AG04449 (cell line): Measurements from ENCODE around the gene ABCB1.
"Not testable (repeated sequence)": the region's sequence is repeated elsewhere in the genome, so short reads cannot be mapped to it uniquely, and the experiment has no call there.

Experiments used
- CTCF ChIA-PET: fragments of 350-600 bp; formaldehyde crosslinking; extraction: SDS; loops from one replicate; lab custom pipeline; 2021; ENCODE audit warnings: antibody characterized with exemption; lab: Yijun Ruan, JAX
- POLR2A ChIA-PET: fragments of 400-600, 350-600 bp; formaldehyde crosslinking; extraction: SDS; loops from one replicate; lab custom pipeline; 2020; ENCODE audit warnings: antibody characterized with exemption, inconsistent platforms; lab: Yijun Ruan, JAX
- DNase-seq: peaks from one replicate; pipeline ENCODE4 v3.0.0-alpha.2; 2010; ENCODE audit warnings: low read depth, low spot score
- H3K4me3 ChIP-seq: 2 replicates; pipeline ENCODE4 v1.5.1; 2011; ENCODE audit warnings: low read depth, mild to moderate bottlenecking, control low read depth, low read length
- TF ChIP-seq, protein P1 (sequence below): IDR thresholded peaks from one replicate; pipeline ENCODE4 v1.5.1; 2011; ENCODE audit warnings: mild to moderate bottlenecking, moderate library complexity, low read length, control low read depth, inconsistent platforms; ENCODE audit not compliant: insufficient read depth; ENCODE audit errors: missing control alignments

The ABCB1 gene

DNA sequence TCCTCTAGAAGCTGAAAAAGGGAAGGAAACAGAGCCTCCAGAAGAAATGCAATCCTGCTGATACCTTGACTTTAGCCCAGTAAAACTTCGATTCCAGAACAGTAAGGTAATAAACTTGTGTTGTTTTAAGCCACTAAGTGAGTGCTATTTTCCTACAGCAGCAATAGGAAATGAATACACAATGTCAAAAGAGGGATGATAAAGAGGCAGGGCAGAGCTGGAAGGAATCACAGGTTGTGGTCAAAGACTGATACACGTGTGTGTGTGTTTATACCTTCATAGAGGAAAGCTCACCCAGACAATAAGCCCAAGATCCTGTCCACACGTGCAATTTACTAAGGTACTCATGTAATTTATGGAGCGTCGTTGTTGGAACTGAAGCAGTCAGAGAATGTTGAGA lies 9.5 kb downstream of the ABCB1 start:
- POLR2A ChIA-PET: no interaction called here
- no peak overlapping the region for H3K4me3 ChIP-seq
- CTCF ChIA-PET: no interaction called here
- DNase-seq: no peak
- TF ChIP-seq, protein P1, sequence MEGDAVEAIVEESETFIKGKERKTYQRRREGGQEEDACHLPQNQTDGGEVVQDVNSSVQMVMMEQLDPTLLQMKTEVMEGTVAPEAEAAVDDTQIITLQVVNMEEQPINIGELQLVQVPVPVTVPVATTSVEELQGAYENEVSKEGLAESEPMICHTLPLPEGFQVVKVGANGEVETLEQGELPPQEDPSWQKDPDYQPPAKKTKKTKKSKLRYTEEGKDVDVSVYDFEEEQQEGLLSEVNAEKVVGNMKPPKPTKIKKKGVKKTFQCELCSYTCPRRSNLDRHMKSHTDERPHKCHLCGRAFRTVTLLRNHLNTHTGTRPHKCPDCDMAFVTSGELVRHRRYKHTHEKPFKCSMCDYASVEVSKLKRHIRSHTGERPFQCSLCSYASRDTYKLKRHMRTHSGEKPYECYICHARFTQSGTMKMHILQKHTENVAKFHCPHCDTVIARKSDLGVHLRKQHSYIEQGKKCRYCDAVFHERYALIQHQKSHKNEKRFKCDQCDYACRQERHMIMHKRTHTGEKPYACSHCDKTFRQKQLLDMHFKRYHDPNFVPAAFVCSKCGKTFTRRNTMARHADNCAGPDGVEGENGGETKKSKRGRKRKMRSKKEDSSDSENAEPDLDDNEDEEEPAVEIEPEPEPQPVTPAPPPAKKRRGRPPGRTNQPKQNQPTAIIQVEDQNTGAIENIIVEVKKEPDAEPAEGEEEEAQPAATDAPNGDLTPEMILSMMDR: no peak

DNA sequence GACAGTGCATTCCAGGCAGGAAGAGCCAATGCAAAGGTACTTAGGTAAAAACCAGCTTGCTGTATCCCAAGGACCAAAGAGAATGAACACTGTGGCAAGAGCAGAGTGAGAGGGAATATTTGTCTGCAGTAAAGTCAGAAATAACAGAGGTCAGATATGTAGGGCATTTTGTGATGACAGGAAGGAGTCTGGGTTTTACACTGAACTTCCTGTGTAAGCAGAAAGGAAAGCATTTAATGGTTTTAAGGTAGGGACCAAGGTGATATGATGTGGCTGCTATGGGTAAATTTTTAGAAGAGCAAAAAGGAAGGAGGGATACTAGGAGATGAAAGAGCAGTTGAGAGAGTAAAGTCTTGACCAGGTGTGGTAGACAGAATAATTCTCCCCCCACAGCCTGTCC lies 10.1 kb downstream of the ABCB1 start:
- ChIA-PET POLR2A (no interaction called here), CTCF (no interaction called here)
- H3K4me3 ChIP-seq: no peak overlapping the region
- TF ChIP-seq, protein P1: no peak
- DNase-seq: no peak

DNA sequence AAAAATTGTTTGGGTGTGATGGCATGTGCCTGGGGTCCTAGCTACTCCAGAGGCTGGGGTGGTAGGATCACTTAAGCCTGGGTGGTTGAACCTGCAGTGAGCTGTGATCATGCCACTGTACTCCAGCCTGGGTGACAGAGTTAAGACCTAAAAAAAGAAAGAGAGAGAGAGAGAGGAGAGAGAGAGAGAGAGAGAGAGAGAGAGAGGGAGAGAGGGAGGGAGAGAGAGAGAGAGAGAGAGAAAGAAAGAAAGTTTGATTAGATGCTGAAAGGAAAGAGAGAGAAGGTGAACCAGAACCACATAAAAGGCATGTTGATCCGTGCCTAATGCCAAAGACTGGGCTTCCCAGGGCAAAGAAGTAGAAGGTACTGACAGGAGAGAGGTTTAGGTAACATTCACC lies 11.1 kb downstream of the ABCB1 start:
- ChIA-PET CTCF (no interaction called here), POLR2A (no interaction called here)
- no peak for DNase-seq
- TF ChIP-seq, protein P1: no peak
- no peak overlapping the region for H3K4me3 ChIP-seq

DNA sequence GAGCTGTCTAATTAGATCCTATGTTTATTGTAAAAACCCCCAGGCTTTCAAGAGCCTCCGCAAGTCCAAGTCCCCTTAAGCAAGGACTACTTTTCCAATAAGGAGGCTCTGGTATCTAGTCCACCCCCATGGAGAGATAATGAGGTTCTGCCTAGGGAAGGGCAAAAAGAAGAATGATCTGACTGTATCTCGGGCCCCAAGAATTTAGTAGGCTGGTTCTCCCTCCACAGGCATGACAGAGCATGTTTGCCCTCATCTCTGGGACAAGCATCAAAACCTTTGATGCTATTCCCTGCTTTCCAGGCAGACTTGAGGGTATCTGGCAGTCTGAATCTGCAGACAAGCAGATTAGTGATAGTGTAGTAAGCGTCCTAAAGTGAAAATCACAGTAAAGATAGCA lies 19.0 kb downstream of the ABCB1 start:
- CTCF ChIA-PET: no interaction called here
- POLR2A ChIA-PET: interaction anchor here (0.7 kb wide), 1 partner anchor 19 kb away, joined by 7 read pairs; the partner anchor contains the start of gene ABCB1
- no peak for DNase-seq
- TF ChIP-seq, protein P1: no peak
- no peak overlapping the region for H3K4me3 ChIP-seq

DNA sequence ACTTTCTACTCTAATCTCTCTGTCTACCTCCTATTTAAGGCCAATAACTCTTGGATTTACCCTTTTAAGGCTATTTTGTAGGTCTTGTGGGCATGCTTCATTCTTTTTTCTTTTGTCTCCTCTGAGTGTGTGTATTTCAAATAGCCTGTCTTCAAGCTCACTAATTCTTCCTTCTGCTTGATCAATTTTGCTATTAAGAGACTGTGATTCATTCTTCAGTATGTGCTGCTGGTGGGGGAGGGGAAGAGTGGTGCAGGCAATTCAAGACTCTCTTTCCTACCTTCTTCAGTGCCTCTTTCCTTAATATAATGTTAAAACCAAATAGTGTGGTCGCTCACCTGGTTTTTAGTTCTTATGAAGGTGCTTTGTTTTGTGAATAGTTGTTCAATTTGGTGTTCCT lies 20.0 kb downstream of the ABCB1 start:
- ChIA-PET POLR2A (no interaction called here), CTCF (no interaction called here)
- DNase-seq: no peak
- TF ChIP-seq, protein P1: no peak
- H3K4me3 ChIP-seq: no peak overlapping the region

DNA sequence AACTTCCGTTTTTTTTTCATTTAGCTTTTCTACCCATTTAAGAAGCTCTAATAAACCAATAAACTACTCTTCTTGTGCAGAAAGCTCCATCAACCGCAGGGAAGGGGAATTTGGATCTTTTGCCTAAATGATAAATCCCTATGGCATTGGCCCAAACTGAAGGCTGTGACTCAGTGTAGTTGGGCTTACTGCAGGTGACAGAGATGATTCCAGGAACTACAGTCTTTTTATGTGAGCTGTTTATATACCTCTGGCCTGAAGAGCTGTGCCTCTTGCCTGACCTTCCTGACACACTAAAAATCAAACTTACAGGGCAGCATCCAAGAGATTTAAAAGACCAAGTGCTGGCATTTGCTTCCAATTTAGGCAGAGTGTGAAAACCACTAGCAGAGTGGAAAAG lies 25.2 kb downstream of the ABCB1 start:
- H3K4me3 ChIP-seq: no peak overlapping the region
- DNase-seq: no peak
- POLR2A ChIA-PET: no interaction called here
- CTCF ChIA-PET: no interaction called here
- TF ChIP-seq, protein P1: no peak

DNA sequence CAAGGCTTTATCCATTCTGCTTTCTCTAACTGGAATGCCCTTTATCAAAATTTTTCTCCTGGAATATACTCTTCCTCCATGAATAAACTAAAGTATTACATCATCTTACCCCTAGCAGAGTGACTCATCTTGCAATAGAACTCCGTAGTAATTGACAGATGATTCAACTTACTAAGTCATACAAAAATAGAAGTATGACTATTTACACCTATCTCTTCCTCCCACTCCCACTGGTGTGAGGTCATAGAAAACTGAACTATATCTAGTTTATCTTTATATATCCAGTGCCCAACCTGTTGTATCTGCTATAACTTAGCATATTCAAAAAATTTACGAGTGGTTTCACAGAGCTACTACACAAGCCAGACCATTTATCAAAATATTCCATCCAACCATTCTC lies 26.1 kb downstream of the ABCB1 start:
- DNase-seq: no peak
- TF ChIP-seq, protein P1: no peak
- no peak overlapping the region for H3K4me3 ChIP-seq
- CTCF ChIA-PET: no interaction called here
- POLR2A ChIA-PET: no interaction called here

DNA sequence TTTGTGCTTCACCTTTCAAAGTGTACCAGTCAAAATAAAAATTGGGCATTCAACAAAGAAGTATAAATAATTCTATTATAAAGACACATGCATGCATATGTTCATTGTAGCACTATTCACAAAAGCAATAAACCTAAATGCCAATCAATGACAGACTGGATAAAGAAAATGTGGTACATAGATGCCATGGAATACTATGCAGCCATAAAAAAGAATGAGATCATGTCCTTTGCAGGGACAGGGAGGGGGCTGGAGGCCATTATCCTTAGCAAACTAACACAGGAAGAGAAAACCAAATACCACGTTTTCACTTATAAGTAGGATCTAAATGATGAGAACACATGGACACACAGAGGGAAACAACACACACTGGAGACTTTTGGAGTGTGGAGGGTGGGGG lies 28.2 kb downstream of the ABCB1 start:
- CTCF ChIA-PET, POLR2A ChIA-PET, DNase-seq, H3K4me3 ChIP-seq: not testable (repeated sequence)
